KMS-11 (cell line): ENCODE results near the gene SNIP1.
"Not testable (repeated sequence)": the region's sequence is repeated elsewhere in the genome, so short reads cannot be mapped to it uniquely, and the experiment has no call there.

Experiments used
- H2AFZ ChIP-seq: fragments of 200-600 bp; sonication (generic); 2 replicates; pipeline ENCODE4 v1.6.1; 2016; ENCODE audit warnings: antibody characterized with exemption, mixed run types, low read depth
- H3K27ac ChIP-seq: fragments of 200-600 bp; sonication (generic); 2 replicates; pipeline ENCODE4 v1.6.1; 2016; ENCODE audit warnings: mild to moderate bottlenecking, mixed run types
- H3K27me3 ChIP-seq: fragments of 200-600 bp; sonication (generic); 2 replicates; pipeline ENCODE4 v1.6.1; 2017; ENCODE audit warnings: mild to moderate bottlenecking, low read depth, mixed run types, moderate library complexity; ENCODE audit not compliant: insufficient read depth
- H3K36me3 ChIP-seq: fragments of 200-600 bp; sonication (generic); 2 replicates; pipeline ENCODE4 v1.6.1; 2017; ENCODE audit warnings: mild to moderate bottlenecking, mixed run types; ENCODE audit not compliant: insufficient read depth
- H3K4me1 ChIP-seq: fragments of 200-600 bp; sonication (generic); 2 replicates; pipeline ENCODE4 v1.6.1; 2016; ENCODE audit warnings: mild to moderate bottlenecking, low read depth, mixed run types; ENCODE audit not compliant: poor library complexity, severe bottlenecking
- H3K4me2 ChIP-seq: fragments of 200-600 bp; sonication (generic); 2 replicates; pipeline ENCODE4 v1.7.0; 2016; ENCODE audit warnings: mild to moderate bottlenecking, mixed run types
- H3K4me3 ChIP-seq: fragments of 200-600 bp; sonication (generic); IDR thresholded peaks from 2 replicates; pipeline ENCODE4 v1.6.1; 2017; ENCODE audit warnings: low read depth, low read length, mixed read lengths; ENCODE audit not compliant: insufficient read depth
- H3K79me2 ChIP-seq: fragments of 200-600 bp; sonication (generic); 2 replicates; pipeline ENCODE4 v1.6.1; 2016; ENCODE audit warnings: low read depth, mixed run types; ENCODE audit not compliant: insufficient read depth
- H3K9ac ChIP-seq: fragments of 200-600 bp; sonication (generic); 2 replicates; pipeline ENCODE4 v1.6.1; 2016; ENCODE audit warnings: mild to moderate bottlenecking, mixed run types
- H4K20me1 ChIP-seq: fragments of 200-600 bp; sonication (generic); 2 replicates; pipeline ENCODE4 v1.6.1; 2016; ENCODE audit warnings: mild to moderate bottlenecking, mixed run types; ENCODE audit not compliant: insufficient read depth
- TF ChIP-seq, protein P1 (sequence below): fragments of 200-600 bp; sonication (generic); conservative IDR thresholded peaks from 2 replicates; pipeline ENCODE4 v1.6.1; 2017; ENCODE audit warnings: low read depth, mild to moderate bottlenecking, antibody characterized with exemption, low read length, moderate library complexity, mixed read lengths

Gene SNIP1

DNA sequence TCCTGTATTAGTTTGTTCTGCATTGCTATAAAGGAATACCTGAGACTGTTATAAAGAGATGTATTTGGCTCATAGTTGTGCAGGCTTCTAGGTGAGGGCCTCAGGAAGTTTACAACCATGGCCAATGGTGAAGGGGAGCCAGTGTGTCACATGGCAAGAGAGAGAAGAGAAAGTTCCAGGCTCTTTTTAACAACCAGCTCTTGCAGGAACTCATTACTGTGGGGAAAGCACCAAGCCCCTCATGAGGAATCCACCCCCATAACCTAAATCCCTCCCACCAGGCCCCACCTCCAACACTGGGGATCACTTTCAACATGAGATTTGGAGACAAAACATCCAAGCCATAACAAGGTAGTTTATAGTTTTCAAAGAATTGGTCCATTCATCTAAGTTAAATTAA, 34.5 kb downstream of the SNIP1 start:
- H3K4me3 ChIP-seq: no peak overlapping the region
- peaks cover 4% of the 10 kb centered on the region for H3K4me1 ChIP-seq
- no peak overlapping the region for H3K9ac ChIP-seq
- no peak overlapping the region for H3K27ac ChIP-seq
- no peaks in the 10 kb centered on the region for H3K36me3 ChIP-seq
- no peaks in the 10 kb centered on the region for H4K20me1 ChIP-seq
- H3K79me2 ChIP-seq: no peaks in the 10 kb centered on the region
- H2AFZ ChIP-seq: no peak overlapping the region
- H3K27me3 ChIP-seq: no peaks in the 10 kb centered on the region
- H3K4me2 ChIP-seq: no peak overlapping the region
- TF ChIP-seq, protein P1, sequence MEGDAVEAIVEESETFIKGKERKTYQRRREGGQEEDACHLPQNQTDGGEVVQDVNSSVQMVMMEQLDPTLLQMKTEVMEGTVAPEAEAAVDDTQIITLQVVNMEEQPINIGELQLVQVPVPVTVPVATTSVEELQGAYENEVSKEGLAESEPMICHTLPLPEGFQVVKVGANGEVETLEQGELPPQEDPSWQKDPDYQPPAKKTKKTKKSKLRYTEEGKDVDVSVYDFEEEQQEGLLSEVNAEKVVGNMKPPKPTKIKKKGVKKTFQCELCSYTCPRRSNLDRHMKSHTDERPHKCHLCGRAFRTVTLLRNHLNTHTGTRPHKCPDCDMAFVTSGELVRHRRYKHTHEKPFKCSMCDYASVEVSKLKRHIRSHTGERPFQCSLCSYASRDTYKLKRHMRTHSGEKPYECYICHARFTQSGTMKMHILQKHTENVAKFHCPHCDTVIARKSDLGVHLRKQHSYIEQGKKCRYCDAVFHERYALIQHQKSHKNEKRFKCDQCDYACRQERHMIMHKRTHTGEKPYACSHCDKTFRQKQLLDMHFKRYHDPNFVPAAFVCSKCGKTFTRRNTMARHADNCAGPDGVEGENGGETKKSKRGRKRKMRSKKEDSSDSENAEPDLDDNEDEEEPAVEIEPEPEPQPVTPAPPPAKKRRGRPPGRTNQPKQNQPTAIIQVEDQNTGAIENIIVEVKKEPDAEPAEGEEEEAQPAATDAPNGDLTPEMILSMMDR: no peak

DNA sequence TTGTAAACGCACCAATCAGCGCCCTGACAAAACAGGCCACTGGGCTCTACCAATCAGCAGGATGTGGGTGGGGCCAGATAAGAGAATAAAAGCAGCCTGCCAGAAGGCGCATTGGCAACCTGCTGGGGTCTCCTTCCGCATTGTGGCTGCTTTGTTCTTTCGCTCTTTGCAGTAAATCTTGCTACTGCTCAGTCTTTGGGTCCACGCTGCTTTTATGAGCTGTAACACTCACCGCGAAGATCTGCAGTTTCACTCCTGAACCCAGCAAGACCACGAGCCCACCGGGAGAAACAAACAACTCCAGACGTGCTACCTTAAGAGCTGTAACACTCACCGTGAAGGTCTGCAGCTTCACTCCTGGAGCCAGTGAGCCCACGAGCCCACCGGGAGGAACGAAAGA, 35.2 kb downstream of the SNIP1 start:
- H3K9ac ChIP-seq, H3K4me1 ChIP-seq, H4K20me1 ChIP-seq, H3K4me3 ChIP-seq, H3K4me2 ChIP-seq, H3K79me2 ChIP-seq, H3K36me3 ChIP-seq, H3K27me3 ChIP-seq, H2AFZ ChIP-seq, H3K27ac ChIP-seq: not testable (repeated sequence)

DNA sequence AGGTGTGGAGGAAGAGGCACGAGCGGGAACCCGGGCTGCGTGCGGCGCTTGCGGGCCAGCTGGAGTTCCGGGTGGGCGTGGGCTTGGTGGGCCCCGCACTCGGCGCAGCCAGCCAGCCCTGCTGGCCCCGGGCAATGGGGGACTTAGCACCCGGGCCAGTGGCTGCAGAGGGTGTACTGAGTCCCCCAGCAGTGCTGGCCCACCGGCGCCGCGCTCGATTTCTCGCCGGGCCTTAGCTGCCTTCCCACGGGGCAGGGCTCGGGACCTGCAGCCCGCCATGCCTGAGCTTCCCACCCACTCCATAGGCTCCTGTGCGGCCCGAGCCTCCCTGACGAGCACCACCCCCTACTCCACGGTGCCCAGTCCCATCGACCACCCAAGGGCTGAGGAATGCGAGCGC, 35.9 kb downstream of the SNIP1 start:
- H3K4me1 ChIP-seq, H2AFZ ChIP-seq, H3K79me2 ChIP-seq, H4K20me1 ChIP-seq, H3K27ac ChIP-seq, H3K27me3 ChIP-seq, H3K9ac ChIP-seq, H3K4me3 ChIP-seq, H3K4me2 ChIP-seq, H3K36me3 ChIP-seq: not testable (repeated sequence)

DNA sequence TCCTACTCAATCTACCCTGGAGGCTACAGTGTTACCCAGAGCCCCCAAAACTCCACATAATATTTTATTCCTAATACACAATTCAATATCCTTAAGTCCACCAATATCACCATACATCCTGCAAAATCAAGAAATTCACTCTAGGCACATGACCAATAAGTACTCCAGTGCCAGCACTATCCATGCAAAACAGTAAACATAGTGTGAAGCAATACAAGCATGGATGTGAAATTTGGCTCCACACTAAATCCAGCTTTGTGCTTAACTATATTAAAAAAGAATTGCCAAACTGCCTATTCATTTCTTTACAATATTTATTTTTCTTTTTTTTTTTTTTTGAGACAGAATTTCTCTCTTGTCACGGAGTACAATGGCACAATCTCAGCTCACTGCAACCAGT, 36.5 kb downstream of the SNIP1 start:
- Histone ChIP-seq H4K20me1 (no peaks in the 10 kb centered on the region), H3K9ac (no peak overlapping the region), H3K79me2 (peaks cover 13% of the 10 kb centered on the region; the same call in 1 of the 2 replicates), H3K36me3 (no peaks in the 10 kb centered on the region; the same call in 1 of the 2 replicates), H3K4me2 (no peak overlapping the region), H3K27ac (no peak overlapping the region), H3K27me3 (no peaks in the 10 kb centered on the region), H2AFZ (no peak overlapping the region), H3K4me1 (peaks cover 16% of the 10 kb centered on the region), H3K4me3 (no peak overlapping the region)
- TF ChIP-seq, protein P1: no peak

DNA sequence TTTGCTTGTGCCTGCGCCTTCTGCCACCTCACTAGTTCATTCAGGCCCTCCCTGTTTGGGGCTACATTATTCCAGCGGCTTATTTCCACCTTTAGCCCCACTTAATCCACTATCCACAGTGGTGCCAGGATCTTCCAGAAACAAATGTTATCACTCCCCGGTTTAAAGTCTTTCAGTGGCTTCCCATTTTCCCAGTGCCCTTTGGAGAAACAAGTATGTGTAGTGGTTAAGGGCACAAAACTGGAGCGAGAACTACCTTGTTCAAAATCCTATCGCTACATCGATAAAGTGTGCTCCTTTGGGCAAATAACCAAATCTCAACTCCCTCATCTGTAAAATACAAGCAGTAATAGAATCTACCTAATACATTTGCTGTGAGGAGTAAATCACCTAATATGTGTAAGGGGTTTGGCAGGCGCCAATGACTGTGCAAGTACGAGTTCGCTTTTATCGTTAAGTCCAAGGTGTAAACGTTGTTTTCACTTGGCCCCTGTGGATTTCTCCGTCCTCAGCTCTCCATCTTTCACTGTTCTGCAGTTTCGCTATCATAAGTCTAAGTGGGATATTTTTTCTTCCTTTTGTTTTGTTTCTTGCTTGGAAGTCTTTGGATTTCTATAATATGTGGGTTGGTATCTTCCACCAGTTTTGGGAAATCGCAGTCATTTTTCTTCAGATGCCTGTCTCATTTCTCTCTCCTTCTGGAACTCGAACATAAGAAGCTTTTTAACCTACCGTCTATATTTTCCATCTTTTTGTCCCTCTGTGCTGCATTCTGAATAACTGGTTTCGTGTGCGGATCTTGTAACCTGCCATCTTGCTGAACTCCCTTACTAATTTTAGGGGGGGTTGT, 38.7 kb downstream of the SNIP1 start:
- Histone ChIP-seq H3K27ac (peak overlapping the region; percentile 44; the same call in 1 of the 2 replicates), H3K9ac (peak overlapping the region; percentile 53; the same call in 1 of the 2 replicates), H3K79me2 (peaks cover 14% of the 10 kb centered on the region; the same call in 1 of the 2 replicates), H3K4me2 (peak overlapping the region; percentile 64), H3K27me3 (no peaks in the 10 kb centered on the region), H2AFZ (peak overlapping the region; percentile 95), H3K36me3 (no peaks in the 10 kb centered on the region; the same call in 1 of the 2 replicates), H3K4me1 (peaks cover 18% of the 10 kb centered on the region), H3K4me3 (no peak overlapping the region), H4K20me1 (no peaks in the 10 kb centered on the region)
- TF ChIP-seq, protein P1: no peak
